ENCODE measurements around the gene ONECUT3. TPM values are rescaled to one million over a fixed set of nuclear protein-coding genes. Genes with fewer than 3 reads are reported as not detected.
"Not testable (repeated sequence)": the region's sequence is repeated elsewhere in the genome, so short reads cannot be mapped to it uniquely, and the experiment has no call there.

Gene ONECUT3
- total and polyA plus RNA-seq, 11 donors, result not detected

DNA sequence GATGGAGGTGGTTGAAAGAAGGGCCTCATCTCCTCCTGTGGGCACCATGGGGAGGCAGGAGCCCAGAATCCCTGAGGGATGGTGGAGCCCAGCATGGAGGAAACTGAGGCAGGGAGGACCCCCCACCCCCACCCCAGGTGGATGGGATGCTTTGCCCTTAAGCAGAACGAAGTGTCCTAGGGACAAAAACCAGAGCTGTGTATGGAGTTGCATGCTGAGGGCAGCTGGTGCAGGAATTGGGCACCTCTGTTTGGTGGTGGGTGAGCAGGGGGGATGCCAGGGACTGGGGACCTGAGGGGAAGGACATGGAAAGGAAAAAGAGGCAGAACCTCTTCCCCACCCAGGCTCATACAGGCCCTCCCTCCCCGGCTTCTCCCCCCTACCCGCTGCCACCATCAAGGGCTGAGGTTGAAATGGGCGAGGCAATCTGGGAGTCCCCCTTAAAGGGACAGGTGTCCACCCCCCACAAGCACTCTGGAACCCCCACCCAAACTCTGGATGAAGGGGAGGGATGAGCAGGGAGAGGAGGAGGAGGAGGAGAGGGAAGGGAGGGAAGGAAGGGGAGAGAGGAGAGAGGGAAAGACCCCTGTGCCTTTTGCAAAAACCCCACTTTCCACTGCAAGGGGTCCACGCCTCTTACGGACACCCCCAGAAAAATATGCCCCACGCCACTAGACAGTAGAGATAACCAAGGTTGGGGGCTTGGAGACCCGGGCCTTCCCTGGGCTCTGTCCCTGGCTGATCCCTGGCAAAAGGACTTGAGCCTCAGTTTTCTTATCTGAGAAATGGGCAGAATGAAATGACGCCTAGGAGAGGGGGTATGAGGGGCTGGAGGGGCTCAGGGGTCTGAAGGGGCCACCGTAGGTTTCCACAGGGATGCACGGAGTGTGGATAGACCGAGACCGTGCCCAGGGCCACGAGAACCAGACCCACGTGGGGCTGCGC, 5.9 kb downstream of the ONECUT3 start:
- H3K27ac ChIP-seq, result no peak overlapping the region

DNA sequence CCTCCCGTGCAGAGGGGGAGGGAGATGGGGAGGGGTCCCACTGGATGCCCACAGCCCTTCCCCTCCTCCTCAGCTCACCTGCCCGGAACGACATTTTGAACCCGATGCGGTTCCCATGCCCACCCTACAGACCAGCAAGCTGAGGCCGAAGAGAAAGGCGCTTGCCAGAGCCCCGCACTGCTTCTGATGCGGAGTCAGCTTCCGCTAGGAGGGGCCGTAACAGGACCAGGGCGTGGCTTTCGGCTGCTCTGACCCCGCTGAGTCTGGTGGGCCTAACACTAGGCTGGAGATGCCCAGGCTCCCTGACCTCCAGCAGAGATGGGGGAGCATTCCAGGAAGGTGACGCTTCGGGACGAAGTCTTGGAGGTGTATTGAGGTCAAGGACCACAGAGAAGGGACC, 6.7 kb downstream of the ONECUT3 start:
- no peak overlapping the region for H3K27ac ChIP-seq
- H3K9me3 ChIP-seq, result no peaks in the 10 kb centered on the region
- TF ChIP-seq POLR2A (IDR thresholded peaks at IDR 0.05) (no peak), CTCF (IDR thresholded peaks at IDR 0.05) (no peak)
- H3K27me3 ChIP-seq, result peaks cover 73 to 100% (median 95%) of the 10 kb centered on the region in 9 donors
- H3K4me3 ChIP-seq, result no peak overlapping the region
- no peak for ATAC-seq
- no peaks in the 10 kb centered on the region for H3K36me3 ChIP-seq
- intact Hi-C loops (cut with DNase I), result loop anchor here in 3 of 10 donors (10.0 kb wide), 2 partner anchors 85 to 215 kb away; no protein-coding TSS in a partner anchor
- 0 to 9% (median 4%) methylated on average over 4 to 17 of the region's 17 CpGs for WGBS, 4 donors
- peaks cover 0 to 26% (median under 1%) of the 10 kb centered on the region in 12 donors for H3K4me1 ChIP-seq
- DNase-seq, result no peak

More for the DNA sequence above, 5.9 kb downstream of the ONECUT3 start:
- Histone ChIP-seq H3K36me3 (no peaks in the 10 kb centered on the region), H3K4me3 (no peak overlapping the region), H3K27me3 (peaks cover 74 to 98% (median 93%) of the 10 kb centered on the region in 9 donors), H3K9me3 (no peaks in the 10 kb centered on the region), H3K4me1 (peaks cover 0 to 32% (median under 1%) of the 10 kb centered on the region in 12 donors)
- ATAC-seq (no peak), DNase-seq (no peak)
- intact Hi-C loops (cut with DNase I), result no loop called here
- TF ChIP-seq CTCF (IDR thresholded peaks at IDR 0.05) (no peak), POLR2A (IDR thresholded peaks at IDR 0.05) (no peak)
- WGBS, 4 donors, result 13 to 22% (median 20%) methylated on average over 16 of the region's 16 CpGs

- not testable (repeated sequence) for H3K27ac ChIP-seq, ATAC-seq, H3K36me3 ChIP-seq, DNase-seq, H3K9me3 ChIP-seq, H3K4me3 ChIP-seq
- Histone ChIP-seq H3K4me1 (peaks cover 0 to 16% (median 0%) of the 10 kb centered on the region in 12 donors), H3K27me3 (peaks cover 73 to 100% (median 95%) of the 10 kb centered on the region in 9 donors)
- WGBS, 4 donors, result 13 to 20% (median 15%) methylated on average over 15 of the region's 15 CpGs
- intact Hi-C loops (cut with DNase I), result loop anchor here in 3 of 10 donors (10.0 kb wide), 2 partner anchors 86 to 216 kb away; no protein-coding TSS in a partner anchor
These were observed 7.7 kb downstream of the ONECUT3 start for GRCh38 chr19:1760786-1761527.

GRCh38 chr19:1761528-1762242, 8.4 kb downstream of the ONECUT3 start:
- intact Hi-C loops (cut with DNase I), result loop anchor here in 3 of 10 donors (10.0 kb wide), 2 partner anchors 87 to 217 kb away; no protein-coding TSS in a partner anchor
- 3 to 7% (median 4%) methylated on average over 18 to 30 of the region's 30 CpGs for WGBS, 4 donors
- Histone ChIP-seq H3K36me3 (no peaks in the 10 kb centered on the region), H3K4me3 (no peak overlapping the region), H3K27me3 (peaks cover 71 to 100% (median 95%) of the 10 kb centered on the region in 9 donors), H3K4me1 (peaks cover 0 to 13% (median 0%) of the 10 kb centered on the region in 12 donors), H3K27ac (no peak overlapping the region), H3K9me3 (no peaks in the 10 kb centered on the region)
- no peak for ATAC-seq
- no peak for DNase-seq
- TF ChIP-seq CTCF (IDR thresholded peaks at IDR 0.05) (no peak), POLR2A (IDR thresholded peaks at IDR 0.05) (no peak)

Data from heart left ventricle (tissue), 16 donors.